Stimulated activated naive B cell treated with anti-CD40 and anti-IgM and Interleukin-4, amounts not matched to agents 10 μg/mL and 1 μg/mL and 100 μg/mL, for 72 hours (primary cell): ENCODE results near the gene CNTNAP5.

Experiments used
- ATAC-seq, 2 donors: fragments of 150-1000 bp; cut with Tn5 transposase; replicated peaks; 2 replicates each; pipeline ENCODE4 v1.10.0; 2021; ENCODE audit warnings: moderate library complexity in 1 of 2
- DNase-seq: peaks from one replicate; pipeline ENCODE4 v3.0.0; 2021
- H3K27ac Mint-ChIP-seq: one replicate; pipeline ENCODE4 v1.8.0; 2022; ENCODE audit warnings: mild to moderate bottlenecking, mixed read lengths
- H3K27me3 Mint-ChIP-seq, 2 donors: one replicate each; pipeline ENCODE4 v1.8.0; 2022; ENCODE audit warnings: mixed read lengths in 2 of 2
- H3K36me3 Mint-ChIP-seq, 2 donors: one replicate each; pipeline ENCODE4 v1.8.0; 2022; ENCODE audit warnings: mixed read lengths in 2 of 2, mild to moderate bottlenecking in 1 of 2
- H3K4me1 Mint-ChIP-seq, 2 donors: one replicate each; pipeline ENCODE4 v1.8.0; 2022; ENCODE audit warnings: mixed read lengths in 2 of 2, mild to moderate bottlenecking in 1 of 2
- H3K4me3 Mint-ChIP-seq, 2 donors: one replicate each; pipeline ENCODE4 v1.8.0; 2022; ENCODE audit warnings: mild to moderate bottlenecking in 2 of 2, mixed read lengths in 2 of 2, moderate library complexity in 1 of 2
- H3K9me3 Mint-ChIP-seq, 2 donors: one replicate each; pipeline ENCODE4 v1.8.0; 2022; ENCODE audit warnings: mixed read lengths in 2 of 2, mild to moderate bottlenecking in 1 of 2

Gene CNTNAP5

GRCh38 chr2:124884315-124884714 is 859.2 kb downstream of the CNTNAP5 start:
- H3K36me3 Mint-ChIP-seq: no peaks in the 10 kb centered on the region

GRCh38 chr2:124886216-124886615 is 861.1 kb downstream of the CNTNAP5 start:
- peaks cover 5 to 6% of the 10 kb centered on the region in 2 donors for H3K9me3 Mint-ChIP-seq
- H3K4me1 Mint-ChIP-seq: no peaks in the 10 kb centered on the region
- H3K36me3 Mint-ChIP-seq: no peaks in the 10 kb centered on the region
- no peak for ATAC-seq
- no peak overlapping the region for H3K27ac Mint-ChIP-seq
- no peaks in the 10 kb centered on the region for H3K27me3 Mint-ChIP-seq
- no peak overlapping the region for H3K4me3 Mint-ChIP-seq
- DNase-seq: no peak

More at GRCh38 chr2:124884315-124884714, 859.2 kb downstream of the CNTNAP5 start:
- H3K4me1 Mint-ChIP-seq: no peaks in the 10 kb centered on the region
- peaks cover 5 to 6% of the 10 kb centered on the region in 2 donors for H3K9me3 Mint-ChIP-seq
- ATAC-seq: no peak
- no peaks in the 10 kb centered on the region for H3K27me3 Mint-ChIP-seq
- H3K4me3 Mint-ChIP-seq: no peak overlapping the region
- DNase-seq: no peak
- no peak overlapping the region for H3K27ac Mint-ChIP-seq

- DNase-seq: no peak
- ATAC-seq: no peak
- no peak overlapping the region for H3K27ac Mint-ChIP-seq
- no peak overlapping the region for H3K4me3 Mint-ChIP-seq
- H3K36me3 Mint-ChIP-seq: no peaks in the 10 kb centered on the region
- peaks cover 5 to 6% of the 10 kb centered on the region in 2 donors for H3K9me3 Mint-ChIP-seq
- H3K27me3 Mint-ChIP-seq: no peaks in the 10 kb centered on the region
- H3K4me1 Mint-ChIP-seq: no peaks in the 10 kb centered on the region
Observed at GRCh38 chr2:124887466-124887865, 862.4 kb downstream of the CNTNAP5 start.

GRCh38 chr2:124888431-124888830 is 863.3 kb downstream of the CNTNAP5 start:
- Mint-ChIP-seq H3K9me3 (peaks cover 5 to 6% of the 10 kb centered on the region in 2 donors), H3K4me3 (no peak overlapping the region), H3K27ac (no peak overlapping the region), H3K27me3 (no peaks in the 10 kb centered on the region), H3K36me3 (no peaks in the 10 kb centered on the region), H3K4me1 (no peaks in the 10 kb centered on the region)
- ATAC-seq (no peak), DNase-seq (no peak)

GRCh38 chr2:124894199-124894598 is 869.1 kb downstream of the CNTNAP5 start:
- H3K4me3 Mint-ChIP-seq: no peak overlapping the region
- ATAC-seq: no peak
- no peaks in the 10 kb centered on the region for H3K9me3 Mint-ChIP-seq
- DNase-seq: no peak
- H3K27me3 Mint-ChIP-seq: no peaks in the 10 kb centered on the region
- H3K4me1 Mint-ChIP-seq: no peaks in the 10 kb centered on the region
- H3K27ac Mint-ChIP-seq: no peak overlapping the region
- H3K36me3 Mint-ChIP-seq: no peaks in the 10 kb centered on the region

GRCh38 chr2:124898827-124899226 is 873.7 kb downstream of the CNTNAP5 start:
- H3K4me1 Mint-ChIP-seq: no peaks in the 10 kb centered on the region
- no peak overlapping the region for H3K27ac Mint-ChIP-seq
- no peaks in the 10 kb centered on the region for H3K9me3 Mint-ChIP-seq
- no peaks in the 10 kb centered on the region for H3K27me3 Mint-ChIP-seq
- H3K36me3 Mint-ChIP-seq: no peaks in the 10 kb centered on the region
- ATAC-seq: no peak
- H3K4me3 Mint-ChIP-seq: no peak overlapping the region
- no peak for DNase-seq

GRCh38 chr2:124908411-124908810 is 883.3 kb downstream of the CNTNAP5 start:
- no peaks in the 10 kb centered on the region for H3K36me3 Mint-ChIP-seq
- H3K27me3 Mint-ChIP-seq: no peaks in the 10 kb centered on the region
- no peaks in the 10 kb centered on the region for H3K4me1 Mint-ChIP-seq
- ATAC-seq (no peak), DNase-seq (no peak)
- H3K9me3 Mint-ChIP-seq: peaks cover 0 to 2% of the 10 kb centered on the region in 2 donors
- no peak overlapping the region for H3K27ac Mint-ChIP-seq
- H3K4me3 Mint-ChIP-seq: no peak overlapping the region

GRCh38 chr2:124911560-124911959 is 886.5 kb downstream of the CNTNAP5 start:
- no peak for DNase-seq
- no peaks in the 10 kb centered on the region for H3K27me3 Mint-ChIP-seq
- no peak overlapping the region for H3K27ac Mint-ChIP-seq
- no peaks in the 10 kb centered on the region for H3K4me1 Mint-ChIP-seq
- H3K9me3 Mint-ChIP-seq: peaks cover 0 to 2% of the 10 kb centered on the region in 2 donors
- H3K4me3 Mint-ChIP-seq: no peak overlapping the region
- H3K36me3 Mint-ChIP-seq: no peaks in the 10 kb centered on the region
- no peak for ATAC-seq

GRCh38 chr2:124913868-124914267 is 888.8 kb downstream of the CNTNAP5 start:
- no peak overlapping the region for H3K4me3 Mint-ChIP-seq

GRCh38 chr2:124915567-124915966 is 890.5 kb downstream of the CNTNAP5 start:
- Mint-ChIP-seq H3K4me1 (no peaks in the 10 kb centered on the region), H3K27ac (no peak overlapping the region), H3K4me3 (no peak overlapping the region), H3K36me3 (no peaks in the 10 kb centered on the region), H3K9me3 (peaks cover 0 to 5% of the 10 kb centered on the region in 2 donors), H3K27me3 (no peaks in the 10 kb centered on the region)
- DNase-seq: no peak
- no peak for ATAC-seq

More at GRCh38 chr2:124913868-124914267, 888.8 kb downstream of the CNTNAP5 start:
- DNase-seq: no peak
- H3K27ac Mint-ChIP-seq: no peak overlapping the region
- H3K27me3 Mint-ChIP-seq: no peaks in the 10 kb centered on the region
- no peak for ATAC-seq
- H3K36me3 Mint-ChIP-seq: no peaks in the 10 kb centered on the region
- H3K4me1 Mint-ChIP-seq: no peaks in the 10 kb centered on the region
- H3K9me3 Mint-ChIP-seq: peaks cover 0 to 5% of the 10 kb centered on the region in 2 donors

- no peaks in the 10 kb centered on the region for H3K36me3 Mint-ChIP-seq
- ATAC-seq (no peak), DNase-seq (no peak)
- H3K9me3 Mint-ChIP-seq: peaks cover 6% of the 10 kb centered on the region in 2 donors
- no peaks in the 10 kb centered on the region for H3K4me1 Mint-ChIP-seq
- no peaks in the 10 kb centered on the region for H3K27me3 Mint-ChIP-seq
- H3K27ac Mint-ChIP-seq: no peak overlapping the region
- no peak overlapping the region for H3K4me3 Mint-ChIP-seq
Observed at GRCh38 chr2:124919296-124919695, 894.2 kb downstream of the CNTNAP5 start.

GRCh38 chr2:124920448-124920847 is 895.4 kb downstream of the CNTNAP5 start:
- H3K27ac Mint-ChIP-seq: no peak overlapping the region
- no peaks in the 10 kb centered on the region for H3K27me3 Mint-ChIP-seq
- ATAC-seq (no peak), DNase-seq (no peak)
- H3K4me1 Mint-ChIP-seq: no peaks in the 10 kb centered on the region
- no peaks in the 10 kb centered on the region for H3K36me3 Mint-ChIP-seq
- H3K4me3 Mint-ChIP-seq: no peak overlapping the region
- H3K9me3 Mint-ChIP-seq: peaks cover 6% of the 10 kb centered on the region in 2 donors

GRCh38 chr2:124921191-124921590 is 896.1 kb downstream of the CNTNAP5 start:
- ATAC-seq (no peak), DNase-seq (no peak)
- H3K36me3 Mint-ChIP-seq: no peaks in the 10 kb centered on the region
- H3K4me1 Mint-ChIP-seq: no peaks in the 10 kb centered on the region
- H3K4me3 Mint-ChIP-seq: no peak overlapping the region
- H3K27me3 Mint-ChIP-seq: no peaks in the 10 kb centered on the region
- no peak overlapping the region for H3K27ac Mint-ChIP-seq
- H3K9me3 Mint-ChIP-seq: peaks cover 6% of the 10 kb centered on the region in 2 donors

GRCh38 chr2:124923097-124923496 is 898.0 kb downstream of the CNTNAP5 start:
- Mint-ChIP-seq H3K9me3 (peaks cover 6 to 8% of the 10 kb centered on the region in 2 donors), H3K4me3 (no peak overlapping the region), H3K27ac (no peak overlapping the region), H3K27me3 (no peaks in the 10 kb centered on the region), H3K4me1 (no peaks in the 10 kb centered on the region), H3K36me3 (no peaks in the 10 kb centered on the region)
- DNase-seq (no peak), ATAC-seq (no peak)

- Mint-ChIP-seq H3K9me3 (peaks cover 3 to 10% of the 10 kb centered on the region in 2 donors), H3K27ac (no peak overlapping the region), H3K4me3 (no peak overlapping the region), H3K36me3 (no peaks in the 10 kb centered on the region), H3K27me3 (no peaks in the 10 kb centered on the region), H3K4me1 (no peaks in the 10 kb centered on the region)
- DNase-seq: no peak
- ATAC-seq: no peak
Observed at GRCh38 chr2:124933883-124934282, 908.8 kb downstream of the CNTNAP5 start.

GRCh38 chr2:124953921-124954320 is 928.8 kb downstream of the CNTNAP5 start:
- H3K4me3 Mint-ChIP-seq: no peak overlapping the region
- no peak overlapping the region for H3K27ac Mint-ChIP-seq
- no peaks in the 10 kb centered on the region for H3K27me3 Mint-ChIP-seq
- no peaks in the 10 kb centered on the region for H3K36me3 Mint-ChIP-seq
- peaks cover 3% of the 10 kb centered on the region in 2 donors for H3K9me3 Mint-ChIP-seq
- ATAC-seq (no peak), DNase-seq (no peak)
- no peaks in the 10 kb centered on the region for H3K4me1 Mint-ChIP-seq
